HepG2 (cell line): ENCODE data around the gene RARA. TPM values are rescaled to one million over a fixed set of nuclear protein-coding genes. Genes with fewer than 3 reads are reported as not detected.

Experiments used
- ATAC-seq: fragments of 200-7000 bp; cut with Tn5 transposase; 3 replicates; pipeline ENCODE4 v1.9.1; 2020; ENCODE audit warnings: mild to moderate bottlenecking, moderate library complexity
- BruUV-seq: library from RNA; stranded (reverse); fragments of 400-500 nt; replicated peaks from 2 replicates; lab custom pipeline; 2021; lab: Mats Ljungman, UMichigan
- CTCF ChIA-PET: fragments of 300-600 bp; formaldehyde crosslinking; extraction: SDS; loops from one replicate; lab custom pipeline; 2021; ENCODE audit warnings: low total read pairs, inconsistent platforms, low intra/inter-chr PET ratio; lab: Yijun Ruan, JAX
- POLR2A ChIA-PET: fragments of 350-600 bp; sonication (Branson Sonifier 250); formaldehyde crosslinking; loops from one replicate; lab custom pipeline; 2020; ENCODE audit warnings: antibody characterized with exemption, inconsistent platforms; lab: Yijun Ruan, JAX
- DNase-seq: peaks from one replicate; pipeline ENCODE4 v3.0.0-alpha.2; 2015; ENCODE audit warnings: low spot score
- FAIRE-seq: peaks from 3 replicates; lab custom pipeline; 2011; peaks lifted over from hg19 to GRCh38; lab: Jason Lieb, UNC
- H2AFZ ChIP-seq: one replicate; pipeline ENCODE4 v1.6.1; 2011; ENCODE audit warnings: low read length, inconsistent platforms
- H3K27ac ChIP-seq: fragments of 300-600 bp; 3 replicates; pipeline ENCODE4 v1.8.0; 2011; ENCODE audit warnings: mixed run types, mild to moderate bottlenecking, mixed read lengths, low read length, inconsistent platforms; ENCODE audit not compliant: insufficient read depth; ENCODE audit errors: extremely low read length
- H3K27me3 ChIP-seq, 2 experiments: fragments of 200-600 bp in 1 of 2; 2 replicates in 1 of 2; 3 replicates in 1 of 2; pipeline versions ENCODE4 v1.6.0 to v1.8.0; 2011; ENCODE audit warnings: low read length in 2 of 2, mild to moderate bottlenecking in 2 of 2, moderate library complexity in 2 of 2, inconsistent platforms in 1 of 2; ENCODE audit not compliant: insufficient read depth in 2 of 2, control insufficient read depth in 1 of 2
- H3K36me3 ChIP-seq, 2 experiments: fragments of 200-600 bp in 1 of 2; replicated peaks in 1 of 2; 2 replicates in 1 of 2; 3 replicates in 1 of 2; pipeline versions ENCODE4 v1.5.1 to v1.8.0; 2011; ENCODE audit warnings: low read length in 2 of 2, inconsistent platforms in 1 of 2; ENCODE audit not compliant: insufficient read depth in 2 of 2, control insufficient read depth in 1 of 2
- H3K4me1 ChIP-seq: 2 replicates; pipeline ENCODE4 v1.5.1; 2012; ENCODE audit warnings: low read length, inconsistent platforms; ENCODE audit not compliant: insufficient read depth
- H3K4me2 ChIP-seq: 2 replicates; pipeline ENCODE4 v1.6.0; 2011; ENCODE audit warnings: low read depth, low read length, inconsistent platforms
- H3K4me3 ChIP-seq, 3 experiments: fragments of 200-600 bp in 1 of 3; sonication (generic), shearing (Covaris generic) in 1 of 3; replicated peaks in 1 of 3; 2 replicates each; pipeline ENCODE4 v1.5.1; 2011 to 2016; ENCODE audit warnings: low read length in 3 of 3, inconsistent platforms in 2 of 3, low read depth in 2 of 3, mild to moderate bottlenecking in 2 of 3, control low read depth in 1 of 3, mixed read lengths in 1 of 3; ENCODE audit not compliant: insufficient read depth in 1 of 3
- H3K79me2 ChIP-seq: one replicate; pipeline ENCODE4 v1.6.1; 2011; ENCODE audit warnings: low read length, inconsistent platforms; ENCODE audit not compliant: insufficient read depth
- H3K9ac ChIP-seq: 2 replicates; pipeline ENCODE4 v1.6.0; 2011; ENCODE audit warnings: mild to moderate bottlenecking, low read depth, low read length, inconsistent platforms; ENCODE audit not compliant: insufficient read depth
- H3K9me3 ChIP-seq: 2 replicates; pipeline ENCODE4 v1.5.1; 2012; ENCODE audit warnings: mild to moderate bottlenecking, low read length
- H4K20me1 ChIP-seq: 2 replicates; pipeline ENCODE4 v1.6.0; 2011; ENCODE audit warnings: inconsistent platforms, mild to moderate bottlenecking, low read length, moderate library complexity; ENCODE audit not compliant: insufficient read depth
- AHR ChIP-seq: IDR thresholded peaks from 2 replicates; pipeline ENCODE4 v1.6.1; 2018; ENCODE audit warnings: missing genetic modification reagents, missing compliant biosample characterization
- CEBPB ChIP-seq: IDR thresholded peaks from 2 replicates; pipeline ENCODE4 v1.6.1; 2011; ENCODE audit warnings: low read depth, low read length, improper control_type of control experiment, borderline replicate concordance
- DPF2 ChIP-seq: sonication (generic); formaldehyde crosslinking; IDR thresholded peaks from 2 replicates; pipeline ENCODE4 v1.4.0; 2020; ENCODE audit warnings: mild to moderate bottlenecking, low read depth, missing genetic modification reagents, borderline replicate concordance
- HDAC1 ChIP-seq: sonication (generic); formaldehyde crosslinking; IDR thresholded peaks from 2 replicates; pipeline ENCODE4 v1.5.1; 2020; ENCODE audit warnings: mild to moderate bottlenecking, missing genetic modification reagents
- KDM1A ChIP-seq: IDR thresholded peaks from 2 replicates; pipeline ENCODE4 v1.6.1; 2016; ENCODE audit warnings: missing compliant biosample characterization
- MATR3 ChIP-seq: sonication (generic); formaldehyde crosslinking; IDR thresholded peaks from 2 replicates; pipeline ENCODE4 v1.4.0; 2020; ENCODE audit warnings: missing genetic modification reagents
- WIZ ChIP-seq: sonication (generic); formaldehyde crosslinking; IDR thresholded peaks from 2 replicates; pipeline ENCODE4 v1.5.1; 2020; ENCODE audit warnings: mild to moderate bottlenecking, missing genetic modification reagents
- ZNF292 ChIP-seq: sonication (generic); formaldehyde crosslinking; IDR thresholded peaks from 2 replicates; pipeline ENCODE4 v1.8.1; 2022; ENCODE audit warnings: mild to moderate bottlenecking, low read depth, missing genetic modification reagents, borderline replicate concordance
- ZNF572 ChIP-seq: sonication (generic); formaldehyde crosslinking; IDR thresholded peaks from 2 replicates; pipeline ENCODE4 v1.5.1; 2020; ENCODE audit warnings: mild to moderate bottlenecking, missing genetic modification reagents
- ZNF629 ChIP-seq: sonication (generic); formaldehyde crosslinking; conservative IDR thresholded peaks from 2 replicates; pipeline ENCODE4 v1.5.0; 2020; ENCODE audit warnings: missing genetic modification reagents
- ZNF644 ChIP-seq: IDR thresholded peaks from 2 replicates; pipeline ENCODE4 v1.6.1; 2016; ENCODE audit warnings: low read depth
- ZNF720 ChIP-seq: sonication (generic); formaldehyde crosslinking; IDR thresholded peaks from 2 replicates; pipeline ENCODE4 v1.4.0; 2020; ENCODE audit warnings: missing genetic modification reagents
- WGBS: methylation state at CpG from one replicate; pipeline ENCODE4 v1.1.6; 2017; ENCODE audit warnings: low lambda C conversion rate; 5-methylcytosine and 5-hydroxymethylcytosine counted together
- in situ Hi-C: cut with HindIII; loops from 2 replicates; pipeline ENCODE4 v1.10.0; 2017; ENCODE audit warnings: low pct_unique_long_range_greater_than_20kb; ENCODE audit not compliant: extremely low pct_ligation_motif_present
- intact Hi-C: fragments of 100-400 bp; cut with micrococcal nuclease; formaldehyde crosslinking; loops from one replicate; pipeline ENCODE4 v1.10.0; 2022; ENCODE audit not compliant: unreplicated experiment
- polyA plus RNA-seq, 8 experiments: library from polyadenylated mRNA; depleted of rRNA in 3 of 8; stranded (reverse) in 7 of 8; unstranded in 1 of 8; fragments of >200 nt; fragmentation: Illumina TruSeq in 4 of 8; extraction: Trizol in 4 of 8; gene quantifications; 2 replicates each; pipeline versions ENCODE4 v1.2.1 to v1.2.3, GENCODE V29; 2011 to 2016; ENCODE audit warnings: low read depth in 4 of 8, missing spikeins in 1 of 8, mixed read lengths in 1 of 8; ENCODE audit not compliant: insufficient read depth in 1 of 8
- total RNA-seq, 5 experiments: library from RNA; depleted of rRNA; stranded (reverse); fragments of >200 nt; fragmentation: Illumina TruSeq; extraction: Trizol; gene quantifications; 2 replicates each; pipeline ENCODE4 v1.2.3, GENCODE V29; 2016; ENCODE audit warnings: low read depth in 1 of 5
- TF ChIP-seq, protein P1 (sequence below): fragments of 450-650 bp; IDR thresholded peaks from 2 replicates; pipeline ENCODE4 v1.6.1; 2017; ENCODE audit warnings: mild to moderate bottlenecking

Gene RARA
- total and polyA plus RNA-seq, 2 of the 13 experiments (the other 11 are each of a cell fraction or from before 2014, with no cell fraction given): 6.4 to 8.6 TPM

DNA sequence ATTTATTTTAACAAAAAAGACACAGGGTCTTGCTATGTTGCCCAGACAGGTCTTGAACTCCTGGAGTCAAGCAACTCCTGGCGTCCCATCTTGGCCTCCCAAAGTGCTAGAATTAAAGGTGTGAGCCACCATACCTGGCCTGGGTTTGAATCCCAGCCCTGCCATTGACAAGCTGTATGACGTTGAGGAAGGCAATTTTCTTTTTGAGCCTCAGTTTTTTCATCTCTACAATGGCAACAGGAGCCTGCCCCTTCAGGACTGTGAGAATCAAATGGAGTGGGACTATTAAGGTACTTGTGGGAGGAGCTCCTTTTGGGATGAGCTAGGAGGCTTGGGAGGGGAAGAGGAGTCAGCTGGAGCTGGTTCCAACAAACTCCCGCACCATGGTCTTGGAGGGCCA, 6.2 kb downstream of the RARA start:
- no peak overlapping the region for H3K9ac ChIP-seq
- no peaks in the 10 kb centered on the region for H3K9me3 ChIP-seq
- H3K4me2 ChIP-seq: no peak overlapping the region
- FAIRE-seq: no peak
- no peaks in the 10 kb centered on the region for H4K20me1 ChIP-seq
- no peaks in the 10 kb centered on the region; a peak in 1 of 5 replicates for H3K27me3 ChIP-seq
- no TSS peak for BruUV-seq
- in situ Hi-C loops (loop anchor here (5.0 kb wide), 2 partner anchors 37 to 102 kb away; partner anchors contain the start of gene TOP2A), intact Hi-C loops (no loop called here)
- DNase-seq: no peak
- H3K27ac ChIP-seq: no peak overlapping the region
- POLR2A ChIA-PET: interaction anchor here (1.1 to 3.5 kb wide), 3 partner anchors 26 to 37 kb away, joined by 3 to 13 read pairs (median 3); no protein-coding TSS in a partner anchor
- TF ChIP-seq ZNF629 (CRISPR knock-in tag): peak; percentile 71
- no peak for TF ChIP-seq ZNF720 (CRISPR knock-in tag)
- TF ChIP-seq CEBPB: no peak
- TF ChIP-seq KDM1A (CRISPR knock-in tag): 0 out of 2 replicates have a peak, but pooled peaks have one; percentile 47
- H2AFZ ChIP-seq: no peak overlapping the region
- peaks cover 86% of the 10 kb centered on the region for H3K4me1 ChIP-seq
- H3K4me3 ChIP-seq: no peak overlapping the region
- peaks cover 19% of the 10 kb centered on the region for H3K79me2 ChIP-seq
- 93% methylated on average over 3 of the region's 3 CpGs for whole genome bisulfite sequencing
- H3K36me3 ChIP-seq: no peaks in the 10 kb centered on the region
- CTCF ChIA-PET: no interaction called here
- no peak for ATAC-seq

DNA sequence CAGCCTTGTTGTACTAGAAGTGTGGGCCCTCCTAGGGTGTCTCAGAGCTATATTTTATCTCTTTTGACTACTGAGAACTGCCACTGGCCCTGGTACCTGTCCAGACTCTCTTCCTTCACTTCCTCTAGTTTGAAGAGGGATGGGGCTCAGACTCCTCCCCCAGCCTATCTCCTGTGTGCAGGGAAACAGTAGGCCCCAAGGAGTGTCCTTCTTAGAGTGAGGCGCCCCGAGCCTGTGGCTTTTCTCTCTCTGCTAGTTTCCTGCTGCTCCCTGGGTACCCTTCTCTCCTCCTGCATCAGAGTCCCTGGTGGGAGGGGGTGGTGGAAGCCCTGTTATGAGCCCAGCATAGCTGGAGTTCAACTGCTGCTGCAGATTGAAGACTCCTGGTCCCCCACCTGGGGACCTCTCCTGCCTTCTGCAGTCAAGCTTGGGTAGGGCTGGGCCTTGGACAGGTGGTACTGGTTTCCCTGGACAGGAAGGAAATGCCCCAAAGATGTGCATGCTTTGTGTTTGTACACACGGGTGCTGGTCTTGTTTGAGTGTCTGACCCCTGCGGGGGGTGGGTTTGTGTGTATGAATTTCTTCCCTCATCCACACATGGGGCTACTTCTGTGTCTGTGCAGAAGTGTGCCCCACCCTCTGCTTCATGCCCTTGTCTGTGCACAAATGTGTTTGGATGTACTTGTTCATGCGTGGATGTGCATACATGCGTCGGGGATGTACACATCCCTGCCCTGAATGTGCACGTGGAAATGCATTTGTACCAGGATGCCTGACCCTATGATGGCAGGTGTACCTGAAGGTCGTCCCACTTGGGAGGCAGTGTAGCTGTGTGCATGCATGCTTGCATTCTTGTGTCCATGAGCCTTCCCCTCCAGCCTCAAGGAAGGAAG, 6.9 kb downstream of the RARA start:
- WGBS: 35% methylated on average over 9 of the region's 9 CpGs
- Histone ChIP-seq H3K4me2 (peak overlapping the region; percentile 100), H3K4me1 (peaks cover 86% of the 10 kb centered on the region), H3K9me3 (no peaks in the 10 kb centered on the region), H3K27ac (no peak overlapping the region), H2AFZ (no peak overlapping the region), H3K4me3 (peak overlapping the region; percentile 86 to 95 (median 86); a peak in 5 of 6 replicates), H3K27me3 (no peaks in the 10 kb centered on the region; a peak in 1 of 5 replicates), H3K9ac (0 out of 2 replicates have a peak overlapping the region, but pooled peaks have one; percentile 14), H3K79me2 (peaks cover 25% of the 10 kb centered on the region), H4K20me1 (no peaks in the 10 kb centered on the region), H3K36me3 (no peaks in the 10 kb centered on the region)
- ChIA-PET POLR2A (interaction anchor here (0.6 to 3.8 kb wide), 15 partner anchors 9 to 1372 kb away, joined by 3 to 45 read pairs (median 5); partner anchors contain the start of gene PSMD3), CTCF (interaction anchor here (1.1 kb wide), 1 partner anchor 12 kb away, joined by 3 read pairs; no protein-coding TSS in a partner anchor)
- peak; percentile 42 for FAIRE-seq
- no peak for ATAC-seq
- DNase-seq: no peak
- intact Hi-C loops: loop anchor here (2.0 kb wide), 3 partner anchors 13 to 101 kb away; partner anchors contain the start of gene TOP2A
- BruUV-seq: no TSS peak
- in situ Hi-C loops: loop anchor here (5.0 kb wide), 2 partner anchors 36 to 101 kb away; partner anchors contain the start of gene TOP2A
- TF ChIP-seq HDAC1 (CRISPR knock-in tag) (no peak), AHR (CRISPR knock-in tag) (peak; percentile 24; the same call in 1 of the 2 replicates), MATR3 (peak; percentile 13; the same call in 1 of the 2 replicates), DPF2 (CRISPR knock-in tag) (no peak), ZNF572 (CRISPR knock-in tag) (0 out of 2 replicates have a peak, but pooled peaks have one; percentile 59), ZNF292 (no peak; the same call in 1 of the 2 replicates), WIZ (no peak), ZNF644 (CRISPR knock-in tag) (no peak)
- TF ChIP-seq, protein P1, sequence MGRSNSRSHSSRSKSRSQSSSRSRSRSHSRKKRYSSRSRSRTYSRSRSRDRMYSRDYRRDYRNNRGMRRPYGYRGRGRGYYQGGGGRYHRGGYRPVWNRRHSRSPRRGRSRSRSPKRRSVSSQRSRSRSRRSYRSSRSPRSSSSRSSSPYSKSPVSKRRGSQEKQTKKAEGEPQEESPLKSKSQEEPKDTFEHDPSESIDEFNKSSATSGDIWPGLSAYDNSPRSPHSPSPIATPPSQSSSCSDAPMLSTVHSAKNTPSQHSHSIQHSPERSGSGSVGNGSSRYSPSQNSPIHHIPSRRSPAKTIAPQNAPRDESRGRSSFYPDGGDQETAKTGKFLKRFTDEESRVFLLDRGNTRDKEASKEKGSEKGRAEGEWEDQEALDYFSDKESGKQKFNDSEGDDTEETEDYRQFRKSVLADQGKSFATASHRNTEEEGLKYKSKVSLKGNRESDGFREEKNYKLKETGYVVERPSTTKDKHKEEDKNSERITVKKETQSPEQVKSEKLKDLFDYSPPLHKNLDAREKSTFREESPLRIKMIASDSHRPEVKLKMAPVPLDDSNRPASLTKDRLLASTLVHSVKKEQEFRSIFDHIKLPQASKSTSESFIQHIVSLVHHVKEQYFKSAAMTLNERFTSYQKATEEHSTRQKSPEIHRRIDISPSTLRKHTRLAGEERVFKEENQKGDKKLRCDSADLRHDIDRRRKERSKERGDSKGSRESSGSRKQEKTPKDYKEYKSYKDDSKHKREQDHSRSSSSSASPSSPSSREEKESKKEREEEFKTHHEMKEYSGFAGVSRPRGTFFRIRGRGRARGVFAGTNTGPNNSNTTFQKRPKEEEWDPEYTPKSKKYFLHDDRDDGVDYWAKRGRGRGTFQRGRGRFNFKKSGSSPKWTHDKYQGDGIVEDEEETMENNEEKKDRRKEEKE: no peak
